ENCODE results near the gene KCNG1.

DNA sequence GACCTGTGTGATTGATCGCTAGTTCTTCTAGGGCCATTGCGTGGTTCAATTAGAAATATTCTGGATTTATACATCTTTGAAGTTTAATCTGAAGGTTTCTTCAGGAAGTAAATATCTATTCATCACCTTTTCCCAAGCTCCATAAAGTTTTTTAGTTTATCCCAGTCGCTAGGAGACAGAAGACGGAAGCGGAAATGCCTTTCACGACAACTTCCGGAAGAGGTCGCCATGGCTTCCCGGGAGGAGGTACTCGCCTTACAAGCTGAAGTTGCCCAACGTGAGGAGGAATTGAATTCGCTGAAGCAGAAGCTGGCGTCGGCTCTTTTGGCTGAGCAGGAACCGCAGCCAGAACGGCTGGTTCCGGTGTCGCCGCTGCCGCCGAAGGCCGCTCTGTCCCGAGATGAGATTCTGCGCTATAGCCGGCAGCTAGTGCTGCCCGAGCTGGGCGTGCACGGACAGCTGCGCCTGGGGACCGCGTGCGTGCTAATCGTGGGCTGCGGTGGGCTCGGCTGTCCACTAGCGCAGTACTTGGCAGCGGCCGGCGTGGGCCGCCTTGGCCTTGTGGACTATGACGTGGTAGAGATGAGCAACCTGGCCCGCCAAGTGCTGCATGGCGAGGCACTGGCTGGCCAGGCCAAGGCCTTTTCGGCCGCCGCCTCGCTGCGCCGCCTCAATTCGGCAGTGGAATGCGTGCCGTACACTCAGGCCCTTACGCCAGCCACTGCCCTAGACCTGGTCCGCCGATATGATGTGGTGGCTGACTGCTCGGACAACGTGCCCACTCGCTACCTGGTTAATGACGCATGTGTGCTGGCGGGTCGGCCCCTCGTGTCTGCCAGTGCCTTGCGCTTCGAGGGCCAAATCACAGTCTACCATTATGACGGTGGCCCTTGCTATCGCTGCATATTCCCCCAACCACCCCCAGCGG, 64.0 kb downstream of the KCNG1 start, which contains the start of gene MOCS3:
- TF ChIP-seq, protein P1, sequence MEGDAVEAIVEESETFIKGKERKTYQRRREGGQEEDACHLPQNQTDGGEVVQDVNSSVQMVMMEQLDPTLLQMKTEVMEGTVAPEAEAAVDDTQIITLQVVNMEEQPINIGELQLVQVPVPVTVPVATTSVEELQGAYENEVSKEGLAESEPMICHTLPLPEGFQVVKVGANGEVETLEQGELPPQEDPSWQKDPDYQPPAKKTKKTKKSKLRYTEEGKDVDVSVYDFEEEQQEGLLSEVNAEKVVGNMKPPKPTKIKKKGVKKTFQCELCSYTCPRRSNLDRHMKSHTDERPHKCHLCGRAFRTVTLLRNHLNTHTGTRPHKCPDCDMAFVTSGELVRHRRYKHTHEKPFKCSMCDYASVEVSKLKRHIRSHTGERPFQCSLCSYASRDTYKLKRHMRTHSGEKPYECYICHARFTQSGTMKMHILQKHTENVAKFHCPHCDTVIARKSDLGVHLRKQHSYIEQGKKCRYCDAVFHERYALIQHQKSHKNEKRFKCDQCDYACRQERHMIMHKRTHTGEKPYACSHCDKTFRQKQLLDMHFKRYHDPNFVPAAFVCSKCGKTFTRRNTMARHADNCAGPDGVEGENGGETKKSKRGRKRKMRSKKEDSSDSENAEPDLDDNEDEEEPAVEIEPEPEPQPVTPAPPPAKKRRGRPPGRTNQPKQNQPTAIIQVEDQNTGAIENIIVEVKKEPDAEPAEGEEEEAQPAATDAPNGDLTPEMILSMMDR (IDR thresholded peaks at IDR 0.05; ENCODE audit: low read length) = no peak
- TF ChIP-seq EZH2phosphoT487 (IDR thresholded peaks at IDR 0.05; ENCODE audit: low read length) (no peak), EZH2 (optimal IDR thresholded peaks at IDR 0.05; ENCODE audit: low read depth, low read length) (no peak)
